Gastrocnemius medialis (tissue), 4 donors: ENCODE results near the gene SEMA6B. TPM values are rescaled to one million over a fixed set of nuclear protein-coding genes. Genes with fewer than 3 reads are reported as not detected.

Experiments used
- ATAC-seq, 2 donors: fragments of 150-250 bp; one replicate each; pipeline ENCODE4 v1.9.1; 2016
- DNase-seq, 2 donors: peaks; one replicate each; pipeline ENCODE4 v3.0.0-alpha.2; 2019
- H3K27ac ChIP-seq, 4 donors: fragments of 200-600 bp; sonication (generic); 1 replicate in 1 of 4; 2 replicates in 3 of 4; pipeline ENCODE4 v1.5.1; 2016 to 2018; ENCODE audit warnings: mild to moderate bottlenecking in 2 of 4, moderate library complexity in 1 of 4
- H3K27me3 ChIP-seq, 3 donors: fragments of 200-600 bp; sonication (generic) in 2 of 3; 1 replicate in 1 of 3; 2 replicates in 2 of 3; pipeline versions ENCODE4 v1.5.1 to v1.6.0; 2016 to 2019; ENCODE audit warnings: mild to moderate bottlenecking in 1 of 3, moderate library complexity in 1 of 3
- H3K36me3 ChIP-seq, 2 donors: fragments of 200-600 bp; sonication (generic) in 1 of 2; one replicate each; pipeline ENCODE4 v1.5.1; 2017 to 2018
- H3K4me1 ChIP-seq, 2 donors: fragments of 200-600 bp; sonication (generic) in 1 of 2; one replicate each; pipeline ENCODE4 v1.5.1; 2016 to 2017; ENCODE audit warnings: mild to moderate bottlenecking in 2 of 2
- H3K4me3 ChIP-seq, 4 donors: fragments of 200-600 bp; sonication (generic) in 3 of 4; 1 replicate in 1 of 4; 2 replicates in 3 of 4; pipeline ENCODE4 v1.5.1; 2016 to 2019; ENCODE audit warnings: mild to moderate bottlenecking in 2 of 4
- H3K9me3 ChIP-seq, 3 donors: fragments of 200-600 bp; sonication (generic) in 2 of 3; 1 replicate in 1 of 3; 2 replicates in 2 of 3; pipeline ENCODE4 v1.5.1; 2016 to 2019
- POLR2A ChIP-seq, 2 donors: fragments of 450-650 bp; IDR thresholded peaks; one replicate each; pipeline ENCODE4 v1.6.1; 2017; ENCODE audit warnings: antibody characterized with exemption in 2 of 2, mild to moderate bottlenecking in 2 of 2, moderate library complexity in 2 of 2
- in situ Hi-C, 4 donors: fragments of 200-750 bp; cut with MboI; loops; one replicate each; pipeline versions ENCODE4 v1.15.0 to v1.8.0; 2017; ENCODE audit warnings: low sequenced_read_pairs in 4 of 4
- intact Hi-C: fragments of 100-400 bp; cut with DNase I; formaldehyde crosslinking; loops from one replicate; pipeline ENCODE4 v1.15.1; 2023; ENCODE audit warnings: low total_unique reads
- total RNA-seq, 4 donors: library from RNA; depleted of rRNA; stranded (reverse); fragments of >200 nt; gene quantifications; one replicate each; pipeline versions ENCODE4 v1.1.0 to v1.2.3, GENCODE V29; 2016
- TF ChIP-seq, protein P1 (sequence below), 5 experiments: fragments of 450-650 bp in 3 of 5; fragments of 200-600 bp in 2 of 5; sonication (generic) in 2 of 5; IDR thresholded peaks in 4 of 5; conservative IDR thresholded peaks in 1 of 5; 1 replicate in 4 of 5; 2 replicates in 1 of 5; pipeline ENCODE4 v1.5.1; 2016 to 2019; ENCODE audit warnings: antibody characterized with exemption in 5 of 5, mild to moderate bottlenecking in 3 of 5, moderate library complexity in 3 of 5

Gene SEMA6B
- total RNA-seq, 4 donors from 2014 or later = 1.4 to 3.3 (median 2.6) TPM

DNA sequence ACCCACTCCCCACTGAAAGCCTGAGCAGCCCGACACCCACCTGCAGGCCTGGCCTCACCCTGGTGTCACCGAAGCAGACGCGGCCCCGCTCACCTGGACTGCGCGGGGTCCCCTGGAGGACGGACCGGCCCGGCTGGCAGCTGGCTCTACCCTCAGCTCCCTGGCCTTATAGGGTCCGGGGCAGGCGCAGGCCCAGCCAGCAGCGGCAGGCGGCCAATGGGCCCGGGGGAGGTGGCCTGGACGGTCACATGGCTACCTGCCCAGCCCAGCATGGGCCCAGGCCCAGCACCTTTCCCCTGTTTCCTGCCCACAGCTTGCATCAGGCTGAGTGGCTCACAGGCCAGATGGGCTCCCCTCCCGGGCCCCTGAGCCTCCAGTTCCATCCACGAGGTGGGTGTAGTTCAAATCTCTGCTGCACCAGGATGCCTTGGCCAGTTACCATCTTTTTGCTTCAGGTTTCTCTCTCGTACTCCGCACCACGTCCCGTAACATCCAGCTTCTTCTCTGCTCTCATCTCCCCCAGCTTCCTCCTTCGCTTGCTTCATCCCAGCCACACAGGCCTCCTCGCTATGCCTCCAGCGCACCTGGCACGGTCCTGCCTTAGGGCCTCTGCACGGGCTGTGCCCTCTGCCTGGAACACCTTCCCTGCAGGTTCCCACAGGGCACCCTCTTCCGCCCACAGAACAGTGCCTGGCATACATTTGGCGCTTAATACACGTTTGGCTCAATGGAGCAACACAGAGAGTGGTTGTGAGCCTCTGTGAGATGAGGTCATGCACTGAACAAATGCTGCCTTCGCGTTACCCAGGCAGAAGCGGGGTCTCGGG, 40.9 kb downstream of the SEMA6B start, which contains the start of gene PLIN4:
Gene PLIN4, minus strand, starts transcription at position 142 of the 827 bp plus-strand sequence. CDS start 214 bp downstream, outside the sequence.
- in situ Hi-C loops (no loop called here), intact Hi-C loops (loop anchor here (1.0 to 10.0 kb wide), 3 partner anchors 17 to 564 kb away; partner anchors contain the start of gene PLIN5)
- TF ChIP-seq POLR2A (IDR thresholded peaks at IDR 0.05) = peak; percentile 94 to 95
- TF ChIP-seq, protein P1, sequence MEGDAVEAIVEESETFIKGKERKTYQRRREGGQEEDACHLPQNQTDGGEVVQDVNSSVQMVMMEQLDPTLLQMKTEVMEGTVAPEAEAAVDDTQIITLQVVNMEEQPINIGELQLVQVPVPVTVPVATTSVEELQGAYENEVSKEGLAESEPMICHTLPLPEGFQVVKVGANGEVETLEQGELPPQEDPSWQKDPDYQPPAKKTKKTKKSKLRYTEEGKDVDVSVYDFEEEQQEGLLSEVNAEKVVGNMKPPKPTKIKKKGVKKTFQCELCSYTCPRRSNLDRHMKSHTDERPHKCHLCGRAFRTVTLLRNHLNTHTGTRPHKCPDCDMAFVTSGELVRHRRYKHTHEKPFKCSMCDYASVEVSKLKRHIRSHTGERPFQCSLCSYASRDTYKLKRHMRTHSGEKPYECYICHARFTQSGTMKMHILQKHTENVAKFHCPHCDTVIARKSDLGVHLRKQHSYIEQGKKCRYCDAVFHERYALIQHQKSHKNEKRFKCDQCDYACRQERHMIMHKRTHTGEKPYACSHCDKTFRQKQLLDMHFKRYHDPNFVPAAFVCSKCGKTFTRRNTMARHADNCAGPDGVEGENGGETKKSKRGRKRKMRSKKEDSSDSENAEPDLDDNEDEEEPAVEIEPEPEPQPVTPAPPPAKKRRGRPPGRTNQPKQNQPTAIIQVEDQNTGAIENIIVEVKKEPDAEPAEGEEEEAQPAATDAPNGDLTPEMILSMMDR (IDR thresholded peaks at IDR 0.05 in 4 of 5, conservative IDR thresholded peaks at IDR 0.05 in 1 of 5) = no peak
- no peaks in the 10 kb centered on the region for H3K27me3 ChIP-seq
- ATAC-seq (peak; percentile 67 to 68), DNase-seq (peak; percentile 89 to 98)
- H3K4me3 ChIP-seq = peak within 1 kb of the TSS; percentile 61 to 78 (median 70)
- peaks cover 38 to 49% of the 10 kb centered on the region in 2 donors for H3K4me1 ChIP-seq
- H3K36me3 ChIP-seq = peaks cover 0 to 11% of the 10 kb centered on the region in 2 donors
- no peaks in the 10 kb centered on the region for H3K9me3 ChIP-seq
- peak within 1 kb of the TSS; percentile 97 to 99 (median 98) for H3K27ac ChIP-seq

DNA sequence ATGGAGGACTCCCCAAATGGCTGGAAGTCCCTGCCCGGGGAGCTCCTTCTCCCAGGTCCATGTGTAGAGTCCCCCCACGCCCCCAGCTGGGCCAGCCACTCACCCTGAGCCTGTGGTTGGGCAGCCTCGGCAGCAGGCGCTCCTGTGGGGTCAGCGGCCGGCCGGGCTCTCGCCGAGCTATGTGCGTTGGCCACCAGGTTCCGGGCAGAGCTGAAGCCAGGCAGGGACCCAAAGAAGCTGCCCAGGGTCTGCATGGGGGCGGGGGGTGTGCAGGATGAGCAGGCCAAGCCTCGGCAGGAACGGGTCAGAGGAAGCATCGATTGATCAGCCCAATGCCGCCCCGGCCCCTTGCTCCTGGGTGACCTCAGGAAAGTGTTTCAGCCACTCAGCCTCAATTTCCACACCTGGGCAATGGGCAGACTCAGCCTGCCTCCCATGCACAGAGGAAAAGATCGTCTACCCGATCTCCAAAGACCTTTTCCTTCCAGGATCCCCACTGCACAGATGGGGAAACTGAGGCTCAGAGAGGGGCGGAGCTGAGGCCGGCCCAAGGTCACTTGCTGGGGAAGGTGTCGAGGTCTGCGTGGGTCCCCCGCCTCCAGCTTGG, 41.9 kb downstream of the SEMA6B start:
- Histone ChIP-seq H3K4me1 (peaks cover 42 to 53% of the 10 kb centered on the region in 2 donors), H3K27ac (peak overlapping the region; percentile 97 to 99 (median 98)), H3K27me3 (no peaks in the 10 kb centered on the region), H3K4me3 (peak overlapping the region; percentile 61 to 78 (median 70)), H3K9me3 (no peaks in the 10 kb centered on the region), H3K36me3 (peaks cover 0 to 17% of the 10 kb centered on the region in 2 donors)
- DNase-seq (no peak), ATAC-seq (peak; percentile 3 to 8)
- in situ Hi-C loops = no loop called here
- intact Hi-C loops = loop anchor here (1.0 to 10.0 kb wide), 4 partner anchors 18 to 563 kb away; partner anchors contain the start of gene PLIN5
- TF ChIP-seq, protein P1 (IDR thresholded peaks at IDR 0.05 in 4 of 5, conservative IDR thresholded peaks at IDR 0.05 in 1 of 5) = no peak
- TF ChIP-seq POLR2A (IDR thresholded peaks at IDR 0.05) = no peak

DNA sequence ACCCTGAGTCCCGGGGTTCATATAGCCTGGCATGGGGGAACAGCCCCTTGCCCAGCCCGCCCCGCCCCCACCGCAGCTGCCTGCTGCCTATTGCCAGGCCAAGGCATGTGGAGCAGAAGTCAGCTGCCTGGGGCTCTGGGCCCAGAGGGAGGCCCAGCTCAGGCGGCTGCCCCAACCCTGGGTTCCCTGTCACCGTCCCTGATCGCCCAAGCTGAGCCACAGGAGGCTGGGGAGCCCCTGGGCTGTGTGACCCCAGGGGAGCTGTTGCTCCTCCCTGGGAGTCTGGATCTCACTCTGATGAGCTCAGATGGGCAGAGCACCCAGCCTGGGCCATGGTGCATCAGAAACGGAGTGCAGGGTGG, 42.6 kb downstream of the SEMA6B start:
- intact Hi-C loops (loop anchor here (2.0 to 10.0 kb wide), 3 partner anchors 138 to 562 kb away; no protein-coding TSS in a partner anchor), in situ Hi-C loops (no loop called here)
- no peaks in the 10 kb centered on the region for H3K9me3 ChIP-seq
- H3K36me3 ChIP-seq = peaks cover 0 to 24% of the 10 kb centered on the region in 2 donors
- TF ChIP-seq, protein P1 (IDR thresholded peaks at IDR 0.05 in 4 of 5, conservative IDR thresholded peaks at IDR 0.05 in 1 of 5) = no peak
- peak; percentile 71 to 76 for TF ChIP-seq POLR2A (IDR thresholded peaks at IDR 0.05)
- DNase-seq (peak; percentile 85 to 92), ATAC-seq (peak; percentile 59 to 60)
- peak overlapping the region; percentile 61 to 78 (median 70) for H3K4me3 ChIP-seq
- peak overlapping the region; percentile 97 to 99 (median 98) for H3K27ac ChIP-seq
- no peaks in the 10 kb centered on the region for H3K27me3 ChIP-seq
- peaks cover 45 to 59% of the 10 kb centered on the region in 2 donors for H3K4me1 ChIP-seq

DNA sequence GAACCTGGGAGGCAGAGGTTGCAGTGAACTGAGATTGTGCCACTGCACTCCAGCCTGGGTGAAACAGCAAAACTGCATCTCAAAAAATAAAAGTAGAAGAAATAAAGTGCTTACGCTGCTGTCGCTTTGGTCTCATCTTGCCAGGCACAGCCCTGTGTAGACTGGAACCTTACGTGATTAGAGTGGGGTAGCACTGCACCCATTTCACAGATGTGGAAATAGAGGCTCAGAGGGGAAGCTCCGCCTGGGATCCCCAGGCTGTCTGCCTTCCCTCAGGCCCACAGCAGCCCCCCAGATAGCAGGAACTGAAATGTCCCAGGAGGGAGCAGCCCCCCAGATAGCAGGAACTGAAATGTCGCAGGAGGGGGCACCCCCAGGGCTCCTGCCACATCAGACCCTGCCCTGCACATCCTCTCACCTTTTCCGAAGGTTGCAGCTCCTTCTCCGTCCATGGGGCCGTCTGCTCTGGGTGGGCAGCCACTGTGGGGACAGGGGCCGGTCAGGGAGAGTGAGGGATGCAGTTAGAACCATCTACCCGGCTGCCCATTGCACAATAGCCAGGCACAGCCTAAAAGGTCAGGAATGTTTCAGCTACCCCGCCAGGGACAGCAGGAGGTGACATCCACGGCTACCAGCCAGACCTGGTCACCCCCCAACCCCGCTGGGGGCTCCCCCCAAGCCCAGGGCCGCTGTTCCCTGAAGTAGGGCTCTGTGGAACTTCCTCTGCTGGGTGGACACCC, 43.1 kb downstream of the SEMA6B start:
- DNase-seq (peak; percentile 75 to 90), ATAC-seq (peak; percentile 63 to 73)
- Histone ChIP-seq H3K27ac (peak overlapping the region; percentile 97 to 99 (median 98)), H3K4me1 (peaks cover 47 to 65% of the 10 kb centered on the region in 2 donors), H3K9me3 (no peaks in the 10 kb centered on the region), H3K36me3 (peaks cover 0 to 24% of the 10 kb centered on the region in 2 donors), H3K27me3 (no peaks in the 10 kb centered on the region), H3K4me3 (peak overlapping the region; percentile 61 to 78 (median 70))
- intact Hi-C loops (loop anchor here (2.0 to 10.0 kb wide), 3 partner anchors 138 to 562 kb away; no protein-coding TSS in a partner anchor), in situ Hi-C loops (no loop called here)
- no peak for TF ChIP-seq POLR2A (IDR thresholded peaks at IDR 0.05)
- TF ChIP-seq, protein P1 (IDR thresholded peaks at IDR 0.05 in 4 of 5, conservative IDR thresholded peaks at IDR 0.05 in 1 of 5) = no peak
